GM23248 (cell line): ENCODE results near the gene CD22.

Experiments
- EZH2 ChIP-seq: fragments of 200-600 bp; sonication (generic); IDR thresholded peaks from 2 replicates; pipeline ENCODE4 v1.6.1; 2018; ENCODE audit warnings: antibody characterized with exemption, mild to moderate bottlenecking; ENCODE audit not compliant: insufficient read depth, poor library complexity, severe bottlenecking
- EZH2phosphoT487 ChIP-seq: fragments of 200-600 bp; sonication (generic); IDR thresholded peaks from 2 replicates; pipeline ENCODE4 v1.6.1; 2018; ENCODE audit warnings: antibody characterized with exemption, moderate library complexity, mild to moderate bottlenecking, low read depth; ENCODE audit not compliant: insufficient read depth

DNA sequence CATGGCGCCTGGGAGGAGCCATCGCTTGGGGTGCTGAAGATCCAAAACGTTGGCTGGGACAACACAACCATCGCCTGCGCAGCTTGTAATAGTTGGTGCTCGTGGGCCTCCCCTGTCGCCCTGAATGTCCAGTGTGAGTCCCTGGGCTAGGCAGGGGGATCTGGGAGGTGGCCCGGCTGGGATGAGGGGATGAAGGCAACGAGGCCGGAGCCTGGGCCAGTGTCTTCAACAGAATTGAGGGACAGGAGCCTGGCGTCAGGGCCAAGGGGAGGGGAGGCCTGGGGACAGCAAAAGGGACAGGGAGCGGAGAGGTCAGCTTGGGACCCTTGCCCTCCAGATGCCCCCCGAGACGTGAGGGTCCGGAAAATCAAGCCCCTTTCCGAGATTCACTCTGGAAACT, 12.0 kb downstream of the CD22 start:
- TF ChIP-seq EZH2 = no peak
- TF ChIP-seq EZH2phosphoT487 = no peak
